ENCODE data around the gene TACC2. TPM values are rescaled to one million over a fixed set of nuclear protein-coding genes. Genes with fewer than 3 reads are reported as not detected.
A peak's percentile ranks its signal among the peaks of the same experiment; 100 is the strongest.

The TACC2 gene
- total RNA-seq, 2 experiments from 2014 or later: not detected

DNA sequence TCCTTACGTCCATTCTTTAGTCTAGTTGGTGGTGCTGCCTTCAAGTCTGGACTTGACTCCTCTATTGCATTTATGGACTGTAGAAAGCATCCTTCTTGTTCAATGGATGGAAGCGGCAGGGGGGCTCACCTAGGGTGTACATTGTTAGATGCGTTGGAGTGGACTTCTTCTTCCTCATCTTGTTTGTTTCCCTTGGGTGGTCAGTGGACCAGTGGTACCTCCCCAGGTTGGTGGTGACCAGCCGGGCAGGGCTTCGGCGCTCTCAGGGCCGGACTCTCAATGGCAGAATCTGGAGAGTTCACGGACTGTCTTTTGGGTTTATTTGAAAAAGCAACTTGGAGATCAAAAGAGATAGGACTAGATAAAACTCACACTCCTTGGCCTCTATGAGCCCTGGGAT lies 276.0 kb downstream of the TACC2 start:
- no peak overlapping the region for H3K4me2 ChIP-seq (ENCODE audit: low read length)
- H3K27ac ChIP-seq (ENCODE audit: low read depth, low read length, poor library complexity, severe bottlenecking): no peak overlapping the region
- CTCF ChIA-PET (ENCODE audit: unreplicated experiment): no interaction called here
- no peak for TF ChIP-seq EZH2phosphoT487 (IDR thresholded peaks at IDR 0.05; ENCODE audit: borderline replicate concordance, low read depth, low read length)
- H3K9me2 ChIP-seq (ENCODE audit: insufficient read depth, low read length): no peaks in the 10 kb centered on the region
- no peaks in the 10 kb centered on the region for H3K4me1 ChIP-seq (ENCODE audit: insufficient read depth, low read length, poor library complexity, severe bottlenecking)
- H2AFZ ChIP-seq (ENCODE audit: low read length): no peak overlapping the region
- POLR2A ChIA-PET: no interaction called here
- no peaks in the 10 kb centered on the region for H4K20me1 ChIP-seq (ENCODE audit: insufficient read depth, low read length)
- DNase-seq (ENCODE audit: low spot score): no peak
- no peak overlapping the region for H3K4me3 ChIP-seq (ENCODE audit: low read depth, low read length, poor library complexity, severe bottlenecking)
- no peaks in the 10 kb centered on the region; the same call in 1 of the 2 replicates for H3K9me3 ChIP-seq (ENCODE audit: low read length)
- H3K79me2 ChIP-seq (ENCODE audit: insufficient read depth, low read depth, low read length): no peaks in the 10 kb centered on the region
- no TSS peak for BruUV-seq (replicated peaks)
- intact Hi-C loops (cut with micrococcal nuclease; ENCODE audit: unreplicated experiment): loop anchor here (10.0 kb wide), 1 partner anchor 440 kb away; no protein-coding TSS in a partner anchor
- H3K36me3 ChIP-seq (ENCODE audit: insufficient read depth, low read length): no peaks in the 10 kb centered on the region

GRCh38 chr10:122265896-122266295 lies 276.9 kb downstream of the TACC2 start:
- TF ChIP-seq, protein P1, sequence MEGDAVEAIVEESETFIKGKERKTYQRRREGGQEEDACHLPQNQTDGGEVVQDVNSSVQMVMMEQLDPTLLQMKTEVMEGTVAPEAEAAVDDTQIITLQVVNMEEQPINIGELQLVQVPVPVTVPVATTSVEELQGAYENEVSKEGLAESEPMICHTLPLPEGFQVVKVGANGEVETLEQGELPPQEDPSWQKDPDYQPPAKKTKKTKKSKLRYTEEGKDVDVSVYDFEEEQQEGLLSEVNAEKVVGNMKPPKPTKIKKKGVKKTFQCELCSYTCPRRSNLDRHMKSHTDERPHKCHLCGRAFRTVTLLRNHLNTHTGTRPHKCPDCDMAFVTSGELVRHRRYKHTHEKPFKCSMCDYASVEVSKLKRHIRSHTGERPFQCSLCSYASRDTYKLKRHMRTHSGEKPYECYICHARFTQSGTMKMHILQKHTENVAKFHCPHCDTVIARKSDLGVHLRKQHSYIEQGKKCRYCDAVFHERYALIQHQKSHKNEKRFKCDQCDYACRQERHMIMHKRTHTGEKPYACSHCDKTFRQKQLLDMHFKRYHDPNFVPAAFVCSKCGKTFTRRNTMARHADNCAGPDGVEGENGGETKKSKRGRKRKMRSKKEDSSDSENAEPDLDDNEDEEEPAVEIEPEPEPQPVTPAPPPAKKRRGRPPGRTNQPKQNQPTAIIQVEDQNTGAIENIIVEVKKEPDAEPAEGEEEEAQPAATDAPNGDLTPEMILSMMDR (conservative IDR thresholded peaks at IDR 0.05; ENCODE audit: low read length): no peak
- no peak for TF ChIP-seq EZH2phosphoT487 (IDR thresholded peaks at IDR 0.05; ENCODE audit: borderline replicate concordance, low read depth, low read length)
- no peaks in the 10 kb centered on the region for H3K9me2 ChIP-seq (ENCODE audit: insufficient read depth, low read length)
- no peaks in the 10 kb centered on the region; the same call in 1 of the 2 replicates for H3K9me3 ChIP-seq (ENCODE audit: low read length)
- no peak overlapping the region for H3K27ac ChIP-seq (ENCODE audit: low read depth, low read length, poor library complexity, severe bottlenecking)
- no peak overlapping the region for H2AFZ ChIP-seq (ENCODE audit: low read length)
- ChIA-PET POLR2A (no interaction called here), CTCF (ENCODE audit: unreplicated experiment) (no interaction called here)
- H3K4me1 ChIP-seq (ENCODE audit: insufficient read depth, low read length, poor library complexity, severe bottlenecking): no peaks in the 10 kb centered on the region
- no TSS peak for BruUV-seq (replicated peaks)
- no peak overlapping the region for H3K4me3 ChIP-seq (ENCODE audit: low read depth, low read length, poor library complexity, severe bottlenecking)
- H4K20me1 ChIP-seq (ENCODE audit: insufficient read depth, low read length): no peaks in the 10 kb centered on the region
- DNase-seq (ENCODE audit: low spot score): no peak
- no peaks in the 10 kb centered on the region for H3K79me2 ChIP-seq (ENCODE audit: insufficient read depth, low read depth, low read length)
- H3K36me3 ChIP-seq (ENCODE audit: insufficient read depth, low read length): no peaks in the 10 kb centered on the region
- intact Hi-C loops (cut with micrococcal nuclease; ENCODE audit: unreplicated experiment): loop anchor here (10.0 kb wide), 1 partner anchor 439 kb away; no protein-coding TSS in a partner anchor
- H3K4me2 ChIP-seq (ENCODE audit: low read length): no peak overlapping the region

- Histone ChIP-seq H3K4me1 (ENCODE audit: insufficient read depth, low read length, poor library complexity, severe bottlenecking) (no peaks in the 10 kb centered on the region), H3K9me2 (ENCODE audit: insufficient read depth, low read length) (no peaks in the 10 kb centered on the region), H4K20me1 (ENCODE audit: insufficient read depth, low read length) (no peaks in the 10 kb centered on the region), H3K36me3 (ENCODE audit: insufficient read depth, low read length) (no peaks in the 10 kb centered on the region), H3K4me2 (ENCODE audit: low read length) (no peak overlapping the region), H3K79me2 (ENCODE audit: insufficient read depth, low read depth, low read length) (no peaks in the 10 kb centered on the region), H3K4me3 (ENCODE audit: low read depth, low read length, poor library complexity, severe bottlenecking) (no peak overlapping the region), H2AFZ (ENCODE audit: low read length) (no peak overlapping the region), H3K9me3 (ENCODE audit: low read length) (no peaks in the 10 kb centered on the region), H3K27ac (ENCODE audit: low read depth, low read length, poor library complexity, severe bottlenecking) (no peak overlapping the region)
- CTCF ChIA-PET (ENCODE audit: unreplicated experiment): interaction anchor here (0.5 to 0.6 kb wide), 3 partner anchors 65 to 881 kb away, joined by 3 to 4 read pairs (median 3); no protein-coding TSS in a partner anchor
- POLR2A ChIA-PET: interaction anchor here (0.6 kb wide), 1 partner anchor 234 kb away, joined by 6 read pairs; no protein-coding TSS in a partner anchor
- intact Hi-C loops (cut with micrococcal nuclease; ENCODE audit: unreplicated experiment): loop anchor here (10.0 kb wide), 1 partner anchor 437 kb away; no protein-coding TSS in a partner anchor
- peak; percentile 56 for DNase-seq (ENCODE audit: low spot score)
- no TSS peak for BruUV-seq (replicated peaks)
- TF ChIP-seq, protein P1 (conservative IDR thresholded peaks at IDR 0.05; ENCODE audit: low read length): peak; percentile 92
- TF ChIP-seq EZH2phosphoT487 (IDR thresholded peaks at IDR 0.05; ENCODE audit: borderline replicate concordance, low read depth, low read length): no peak
Measured at GRCh38 chr10:122267849-122268737, 279.1 kb downstream of the TACC2 start.

All from OCI-LY7 (cell line).